Fibroblast of skin of abdomen (primary cell): ENCODE measurements around the gene COLQ.
"Not testable (repeated sequence)": the region's sequence is repeated elsewhere in the genome, so short reads cannot be mapped to it uniquely, and the experiment has no call there.

ENCODE experiments used
- DNase-seq: peaks from one replicate; pipeline ENCODE4 v3.0.0-alpha.2; 2013

Gene COLQ

DNA sequence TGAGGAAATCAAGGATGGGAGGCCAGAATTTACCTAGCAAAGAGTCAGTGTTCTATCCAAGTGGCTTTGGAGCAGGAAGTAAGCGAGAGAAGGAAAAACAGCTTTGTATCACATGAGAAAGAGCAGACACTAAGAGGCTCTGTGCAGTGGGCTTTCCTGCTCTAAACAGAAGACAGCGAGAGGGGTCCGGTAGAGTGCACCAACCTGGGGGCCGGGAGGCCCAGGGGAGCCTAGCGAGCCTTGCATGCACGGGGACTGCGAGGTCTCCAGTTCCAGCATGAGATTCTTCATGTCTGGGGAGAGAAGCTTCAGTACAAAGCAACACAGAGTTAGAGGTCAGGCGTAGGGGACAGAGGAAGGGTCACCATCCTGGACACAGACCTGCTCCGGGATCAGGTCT, 33.5 kb downstream of the COLQ start:
- DNase-seq: no peak

DNA sequence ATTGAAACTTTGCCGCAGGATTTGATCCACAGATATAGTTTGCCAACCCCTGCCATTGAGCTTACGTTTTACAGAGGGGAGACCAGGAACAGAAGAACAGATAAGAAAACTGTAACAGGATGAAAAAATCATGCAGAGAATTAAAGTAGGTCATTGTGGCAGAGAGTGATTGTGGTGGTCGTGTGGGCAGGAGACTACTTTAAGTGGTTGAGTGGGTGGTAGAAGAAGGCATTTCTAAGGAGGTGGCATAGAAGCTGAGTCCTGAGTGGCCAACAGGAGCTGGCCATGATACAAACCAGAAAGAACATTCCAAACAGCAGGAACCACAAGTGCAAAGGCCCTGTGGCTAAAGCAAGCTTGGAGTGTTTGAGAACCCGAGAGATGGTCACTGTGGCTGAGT, 34.5 kb downstream of the COLQ start:
- DNase-seq: no peak

DNA sequence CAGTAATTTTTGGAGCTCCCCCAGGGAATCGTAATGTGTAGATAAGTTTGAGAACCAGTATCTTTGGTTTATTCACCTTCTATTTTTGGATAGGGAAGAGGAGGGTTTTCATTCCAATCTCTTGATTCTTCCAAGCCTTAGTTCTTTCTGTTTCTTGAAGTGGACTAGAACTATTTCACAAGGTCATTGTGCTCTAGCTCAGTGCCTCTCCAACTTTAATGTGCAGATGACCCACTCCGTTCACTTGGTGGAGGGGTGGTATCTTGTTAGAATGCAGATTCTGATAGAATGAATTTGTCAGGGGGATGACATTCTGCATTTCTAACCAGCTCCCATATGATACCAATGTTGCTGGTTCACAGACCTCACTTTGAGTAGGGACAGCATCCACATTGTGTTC, 35.5 kb downstream of the COLQ start:
- DNase-seq: no peak

DNA sequence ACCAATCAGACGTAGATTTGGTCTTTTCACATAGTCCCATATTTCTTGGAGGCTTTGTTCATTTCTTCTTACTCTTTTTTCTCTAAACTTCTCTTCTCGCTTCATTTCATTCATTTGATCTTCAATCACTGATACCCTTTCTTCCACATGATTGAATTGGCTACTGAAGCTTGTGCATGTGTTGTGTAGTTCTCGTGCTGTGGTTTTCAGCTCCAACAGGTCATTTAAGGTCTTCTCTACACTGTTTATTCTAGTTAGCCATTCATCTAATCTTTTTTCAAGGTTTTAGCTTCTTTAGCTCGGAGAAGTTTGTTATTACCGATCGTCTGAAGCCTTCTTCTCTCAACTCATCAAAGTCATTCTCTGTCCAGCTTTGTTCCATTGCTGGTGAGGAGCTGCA, 37.0 kb downstream of the COLQ start:
- not testable (repeated sequence) for DNase-seq

DNA sequence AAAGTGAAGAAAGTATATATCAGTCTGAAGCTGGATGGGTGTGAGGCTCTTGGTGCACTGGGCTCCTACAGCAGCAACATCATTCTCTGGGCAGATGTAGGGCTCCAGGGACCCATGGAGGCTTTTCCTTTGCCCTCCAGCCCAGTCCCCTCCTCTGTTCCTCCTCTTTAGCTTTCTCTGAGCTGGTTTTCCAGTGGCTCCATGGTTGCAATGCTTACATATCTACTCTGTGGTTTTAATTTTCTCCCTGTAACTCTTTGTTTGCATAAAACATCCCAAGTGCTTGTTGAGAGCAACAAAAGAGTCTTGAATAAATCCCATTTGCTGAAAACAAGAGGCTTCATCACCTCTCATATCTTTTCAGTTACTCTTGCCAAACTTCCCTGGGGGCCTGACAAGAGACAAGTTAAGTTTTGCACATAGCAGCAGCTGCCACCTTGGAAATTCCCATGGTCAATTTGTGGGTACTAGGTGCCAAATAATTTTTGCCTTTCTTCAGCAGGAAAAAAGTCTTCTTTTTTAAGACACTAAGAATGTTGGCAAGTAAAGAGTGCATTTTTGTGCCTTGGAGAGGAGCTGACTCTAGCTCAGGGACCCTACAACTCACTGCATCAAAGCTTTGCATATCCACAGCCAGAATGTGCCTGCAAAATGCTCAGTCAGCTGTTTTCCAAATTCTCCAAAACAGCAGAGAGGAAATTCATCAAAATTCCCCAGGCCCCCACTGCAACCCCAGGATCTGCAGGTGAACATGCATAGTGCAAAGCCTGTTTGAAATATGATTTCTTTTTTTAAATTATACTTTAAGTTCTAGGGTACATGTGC, 41.9 kb downstream of the COLQ start:
- no peak for DNase-seq

DNA sequence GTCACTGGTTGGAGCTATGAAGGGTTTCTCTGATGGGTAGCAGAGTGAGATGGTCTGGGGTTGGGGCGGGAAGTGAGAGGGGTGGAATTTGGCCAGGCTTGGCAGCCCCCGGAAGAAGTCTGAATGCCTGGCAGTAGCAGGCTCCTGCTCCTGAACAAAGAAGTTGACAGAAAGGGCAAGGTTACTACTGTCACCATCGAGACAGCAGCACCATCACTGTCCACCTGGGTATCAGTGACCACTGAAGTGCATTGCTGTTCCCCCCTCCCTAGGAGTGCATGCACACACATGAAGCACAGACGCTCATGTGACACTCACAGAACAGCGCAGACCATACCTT, 42.9 kb downstream of the COLQ start:
- no peak for DNase-seq

DNA sequence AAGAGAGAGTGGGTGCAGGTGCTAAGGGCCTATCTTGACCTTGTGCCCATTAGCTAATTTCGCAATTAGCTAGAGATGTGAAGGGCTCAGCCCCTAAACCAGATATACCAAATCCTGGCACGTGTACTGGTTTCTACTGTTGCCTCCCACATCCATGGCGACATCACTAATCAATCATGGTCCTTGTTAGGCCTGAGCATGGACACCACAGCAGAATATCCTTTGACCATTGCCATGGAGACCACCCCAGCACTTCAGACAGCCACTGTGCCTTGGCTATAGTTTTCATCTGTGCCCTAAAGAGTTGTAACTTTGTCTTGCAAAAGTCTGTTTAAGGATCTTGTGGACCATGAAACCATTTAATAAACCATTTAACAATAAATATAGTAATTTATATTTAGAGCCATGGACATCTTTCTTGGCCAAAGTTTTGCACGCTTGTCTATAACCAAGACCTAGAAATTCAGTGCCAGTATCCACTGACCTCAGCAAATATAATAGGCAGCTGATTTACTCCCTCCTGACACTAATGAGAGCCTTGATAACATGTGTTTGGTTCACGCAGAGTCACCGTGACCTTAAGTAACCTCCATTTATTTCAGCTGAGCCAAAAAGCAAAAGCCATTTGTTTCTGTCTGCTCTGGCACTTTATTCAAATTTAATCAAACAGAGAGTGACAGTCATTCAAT, 43.4 kb downstream of the COLQ start:
- no peak for DNase-seq

DNA sequence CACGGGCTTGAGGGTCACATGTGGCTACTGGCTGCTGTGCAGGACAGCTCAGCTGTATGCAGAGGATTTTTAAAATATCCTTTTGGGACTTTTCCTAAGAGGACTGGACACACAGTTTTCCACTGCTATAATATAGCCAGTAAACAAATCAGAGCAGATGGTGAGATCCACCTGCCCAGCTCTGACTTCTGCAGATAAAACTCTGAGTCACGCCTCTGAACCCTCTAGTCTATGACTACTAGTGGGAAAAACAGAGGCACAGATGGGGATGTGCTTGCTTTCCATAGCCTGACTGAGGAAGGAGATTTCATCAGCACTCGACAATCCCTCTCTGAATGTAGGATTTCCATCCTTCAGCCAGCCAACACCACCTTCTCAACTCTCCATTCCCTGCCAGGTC, 45.1 kb downstream of the COLQ start:
- peak; percentile 8 for DNase-seq

DNA sequence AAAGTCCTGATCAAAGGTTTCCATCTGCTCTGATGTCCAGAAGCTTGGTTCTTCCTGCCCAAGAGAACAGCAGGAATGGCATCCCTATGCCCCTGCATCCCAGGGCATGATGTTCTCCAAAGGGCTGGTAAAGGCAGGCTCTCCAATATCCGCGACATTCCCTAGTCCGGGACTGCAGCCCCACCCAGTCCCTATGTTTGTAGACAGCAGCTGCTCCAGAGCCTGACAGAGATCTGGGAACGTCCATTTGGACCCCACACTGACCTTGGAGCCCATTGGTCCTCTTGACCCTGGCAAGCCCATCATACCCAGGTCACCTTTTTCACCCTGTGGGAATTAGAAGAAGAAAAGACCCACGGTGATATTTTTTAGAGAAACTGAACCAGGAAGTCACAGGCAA, 46.3 kb downstream of the COLQ start:
- no peak for DNase-seq

DNA sequence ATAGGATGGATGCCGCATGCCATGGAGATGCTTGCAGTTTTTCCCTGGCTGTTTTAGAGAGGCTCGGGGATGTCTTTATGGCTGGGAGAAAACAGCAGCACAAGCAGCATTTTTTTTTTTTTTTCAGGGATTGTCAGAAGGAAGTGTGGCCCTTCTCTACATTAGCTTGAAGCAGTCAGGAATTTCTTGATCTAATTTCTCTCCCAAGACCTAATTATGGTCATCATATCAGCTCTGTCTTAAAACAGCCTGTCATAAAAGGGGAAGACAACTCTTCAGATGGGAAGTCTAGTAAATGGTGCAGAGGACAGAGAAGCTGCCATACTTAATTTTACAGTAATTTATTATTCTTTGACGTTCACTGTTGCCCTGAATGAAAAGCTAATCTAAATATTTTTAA, 49.6 kb downstream of the COLQ start:
- DNase-seq: no peak

DNA sequence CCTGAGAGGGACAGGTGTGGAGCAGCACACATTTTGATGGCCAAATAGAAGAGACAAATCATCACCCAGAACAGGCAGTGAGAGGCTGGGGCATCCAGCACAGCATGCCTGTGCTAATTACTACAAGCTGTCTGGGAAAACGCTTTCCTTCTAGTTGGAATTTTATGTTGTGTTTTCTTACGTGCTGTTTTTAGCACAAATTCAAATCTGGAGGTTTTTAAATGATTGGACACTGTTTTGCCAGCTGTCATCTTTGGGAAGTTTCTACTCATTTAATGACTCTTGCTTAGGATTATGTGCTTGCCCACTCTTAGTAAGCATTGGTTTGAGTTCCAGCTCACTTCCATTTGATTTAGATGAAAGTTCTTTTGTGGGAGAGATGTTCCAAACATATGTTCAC, 50.7 kb downstream of the COLQ start:
- DNase-seq: no peak

DNA sequence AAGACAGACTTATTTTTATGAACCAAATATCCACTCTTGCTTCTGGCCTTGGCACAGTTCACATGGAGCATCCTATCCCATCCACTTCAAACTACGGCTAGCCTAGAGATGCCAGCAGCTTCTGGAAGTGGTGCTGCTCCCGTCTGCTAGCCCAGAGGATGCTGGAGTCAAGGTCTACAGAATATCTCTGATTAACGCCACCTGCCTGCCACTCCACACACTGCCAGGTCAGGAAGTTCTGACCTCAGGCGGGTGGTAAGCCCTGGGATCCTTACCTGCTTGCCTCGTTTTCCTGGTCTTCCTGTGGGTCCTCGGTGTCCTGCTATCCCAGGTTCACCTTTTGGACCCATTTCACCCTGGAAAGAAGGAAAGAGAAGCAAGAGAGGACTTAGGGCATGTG, 51.2 kb downstream of the COLQ start:
- DNase-seq: no peak

DNA sequence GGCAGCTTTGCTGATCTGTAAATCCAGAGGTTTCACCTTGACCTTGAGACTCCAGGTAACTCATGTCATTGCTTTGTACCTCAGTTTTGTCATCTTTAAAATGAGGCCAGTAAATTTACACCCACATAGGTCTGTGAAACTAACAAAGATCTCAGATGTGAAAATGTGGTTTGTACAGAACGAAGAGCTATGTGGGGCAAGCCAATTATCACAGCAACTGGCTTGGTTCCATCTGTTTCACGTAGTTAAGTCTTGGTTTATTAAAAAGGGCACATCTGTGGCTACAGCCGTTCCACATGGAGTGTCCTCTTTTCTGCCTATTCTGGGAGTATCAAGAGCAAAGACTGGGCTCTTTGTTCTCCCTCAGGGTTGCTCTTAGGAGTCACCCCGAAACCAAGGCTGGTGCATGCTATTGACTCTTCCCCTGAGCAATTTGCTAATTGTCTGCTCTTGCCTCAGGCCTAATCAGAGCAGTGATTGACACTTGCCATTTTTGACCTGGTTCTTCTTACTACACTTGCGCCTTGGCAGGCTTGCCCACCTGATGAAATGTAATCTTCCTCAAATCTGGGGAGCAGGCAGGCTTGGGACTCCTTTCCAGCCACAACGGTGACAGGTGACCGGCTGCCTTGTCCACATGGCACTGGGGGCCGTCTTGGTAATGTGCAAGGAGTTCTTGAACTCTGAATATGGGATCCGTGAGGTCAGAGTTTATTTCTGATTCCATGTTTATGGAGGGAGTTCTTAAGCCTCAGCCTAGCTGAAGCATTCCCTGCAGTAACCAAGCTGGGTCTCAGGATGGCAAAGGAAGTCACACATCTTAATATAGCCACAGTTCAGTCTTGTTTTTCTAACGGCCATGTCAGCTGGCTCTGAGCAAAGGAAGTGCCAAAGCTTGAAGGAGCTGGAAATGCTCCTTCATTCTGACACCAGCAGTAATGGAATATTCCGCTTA, 54.0 kb downstream of the COLQ start:
- no peak for DNase-seq

DNA sequence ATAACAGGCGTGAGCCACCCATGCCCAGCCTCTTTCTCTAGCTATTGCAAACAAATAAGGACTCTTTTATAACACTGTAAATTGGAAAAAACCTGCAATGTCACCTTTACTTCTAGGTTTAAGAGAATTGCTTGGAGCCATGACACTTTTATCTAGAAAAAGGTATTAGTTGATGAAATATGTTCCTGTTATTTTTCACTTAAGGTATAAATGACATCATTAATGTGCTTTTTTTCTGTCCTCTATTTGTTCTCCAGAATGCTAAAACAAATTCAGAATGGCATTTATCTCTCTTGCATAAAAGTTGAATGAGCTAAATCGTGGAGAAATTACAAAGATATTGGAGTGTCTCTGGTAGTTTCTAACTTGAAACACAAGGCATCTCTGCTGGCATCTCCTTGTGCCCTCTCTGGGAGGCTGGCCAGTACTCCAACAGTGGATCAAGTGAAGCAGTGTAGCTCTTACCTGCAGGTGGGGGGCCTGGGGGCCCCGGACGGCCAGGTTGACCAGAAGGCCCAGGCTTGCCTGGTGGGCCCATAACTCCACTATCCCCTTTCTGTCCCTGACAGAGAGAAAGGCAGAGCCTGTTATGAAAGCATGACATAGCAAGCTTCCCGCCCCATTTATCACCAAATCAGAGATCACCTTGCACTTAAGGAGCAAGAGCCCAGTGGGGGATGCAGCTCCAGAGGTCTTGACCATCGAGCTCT, 55.5 kb downstream of the COLQ start:
- DNase-seq: no peak

DNA sequence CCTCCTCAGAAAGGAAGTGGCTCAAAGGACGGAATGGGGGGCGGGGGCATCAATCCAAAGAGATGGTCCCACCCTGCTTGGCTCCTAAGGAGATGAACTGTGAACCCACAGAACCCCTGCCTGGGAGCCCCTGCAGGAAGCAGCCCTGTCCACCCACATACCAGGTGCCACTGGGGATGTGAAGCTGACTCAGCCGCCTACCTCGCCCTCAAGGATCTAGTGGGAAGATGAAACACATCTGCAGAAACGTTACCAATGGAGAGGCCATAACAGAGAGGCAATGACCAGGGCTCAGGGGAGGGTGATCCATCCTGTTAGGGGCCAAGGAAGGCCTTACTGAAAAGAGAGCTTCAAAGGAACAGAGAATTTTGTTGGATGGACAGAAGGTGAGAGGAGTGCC, 59.1 kb downstream of the COLQ start:
- no peak for DNase-seq

DNA sequence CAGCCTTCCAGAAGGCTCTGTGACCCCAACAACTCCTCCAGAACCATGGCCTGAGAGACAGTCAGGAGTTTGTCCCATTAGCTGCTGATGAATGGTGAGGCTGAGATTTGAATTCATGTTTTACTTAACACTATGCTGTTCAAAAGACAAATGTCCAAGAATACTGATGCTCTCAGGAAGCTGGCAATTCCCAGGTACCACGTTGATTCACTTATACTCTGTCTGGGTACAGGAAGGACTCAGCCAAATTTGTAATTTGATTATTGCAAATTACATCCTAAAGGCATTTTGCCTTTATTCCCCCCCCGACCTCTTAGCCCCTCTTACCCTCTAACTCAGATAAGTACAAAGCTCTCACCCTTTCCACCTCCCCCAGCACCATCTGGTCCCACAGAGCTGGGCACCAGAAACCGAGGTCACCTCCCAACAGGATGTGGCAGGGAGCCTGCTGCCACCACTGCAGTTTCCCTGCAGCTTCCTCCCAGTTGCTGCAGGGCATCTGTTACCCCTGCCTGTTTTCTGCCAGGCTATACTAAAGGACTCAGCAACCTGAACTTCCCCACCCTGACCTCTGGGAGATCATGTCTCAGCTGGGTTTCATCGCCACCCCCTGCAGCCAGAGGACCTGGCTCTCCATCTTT, 60.5 kb downstream of the COLQ start:
- no peak for DNase-seq

DNA sequence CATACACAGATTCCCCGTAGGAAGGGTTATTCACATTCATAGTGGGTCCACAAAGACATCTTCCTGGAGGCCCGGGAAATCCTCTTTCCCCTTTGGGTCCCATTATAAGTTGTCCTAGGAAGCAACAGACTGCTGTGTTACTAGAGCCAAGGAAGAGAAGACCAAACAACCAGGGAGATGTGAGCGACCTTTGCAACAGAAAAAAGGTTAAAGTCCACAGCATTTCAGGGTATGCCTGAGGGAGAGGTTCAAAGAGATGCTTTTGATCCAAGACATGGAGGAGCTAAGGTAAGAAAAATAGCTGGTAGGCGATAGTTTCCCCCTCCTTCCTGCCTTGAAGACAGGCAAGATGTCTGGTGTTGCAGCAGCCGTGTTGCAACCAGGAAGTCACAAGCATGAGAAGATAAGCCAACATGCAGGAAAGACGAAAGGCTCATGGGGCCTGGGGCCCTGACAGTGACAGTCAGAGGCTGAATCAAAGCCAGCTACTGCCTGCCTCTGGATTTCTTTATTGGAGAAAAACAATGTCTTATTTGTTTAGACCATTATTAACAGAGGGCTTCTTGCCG, 63.2 kb downstream of the COLQ start:
- DNase-seq: no peak

DNA sequence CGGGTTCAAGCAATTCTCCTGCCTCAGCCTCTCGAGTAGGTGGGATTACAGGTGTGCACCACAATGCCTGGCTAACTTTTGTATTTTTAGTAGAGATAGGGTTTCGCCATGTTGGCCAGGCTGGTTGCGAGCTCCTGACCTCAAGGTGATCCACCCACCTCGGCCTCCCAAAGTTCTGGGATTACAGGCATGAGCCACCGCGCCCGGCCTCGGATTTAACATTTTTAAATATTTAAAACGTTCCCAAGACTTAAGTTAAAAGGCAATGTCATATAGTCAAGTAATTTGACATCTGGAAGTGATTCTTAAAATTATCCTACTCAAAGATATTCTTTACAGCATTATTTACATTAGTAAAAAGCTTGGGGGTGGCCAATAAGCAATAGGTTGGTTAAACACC, 64.6 kb downstream of the COLQ start:
- not testable (repeated sequence) for DNase-seq

DNA sequence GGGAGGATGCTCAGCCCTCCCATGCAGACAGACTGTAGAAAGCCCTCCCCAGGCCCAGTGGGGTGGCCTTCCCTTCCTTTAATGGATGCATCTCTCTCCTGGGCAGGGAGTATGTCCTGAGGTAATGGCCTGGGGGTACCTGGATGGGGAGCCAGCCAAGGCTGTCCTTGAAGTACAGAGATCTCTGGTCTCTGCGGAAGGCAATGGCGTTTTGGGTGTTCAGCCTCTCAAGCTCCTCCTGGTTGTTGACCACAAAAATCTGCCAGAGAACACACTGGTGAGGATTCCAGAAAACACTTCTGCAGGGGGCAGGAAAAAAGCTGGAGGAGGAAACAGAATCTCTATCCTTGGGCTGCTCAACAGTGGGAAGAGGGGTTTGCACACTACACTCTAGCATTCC, 65.2 kb downstream of the COLQ start:
- no peak for DNase-seq

DNA sequence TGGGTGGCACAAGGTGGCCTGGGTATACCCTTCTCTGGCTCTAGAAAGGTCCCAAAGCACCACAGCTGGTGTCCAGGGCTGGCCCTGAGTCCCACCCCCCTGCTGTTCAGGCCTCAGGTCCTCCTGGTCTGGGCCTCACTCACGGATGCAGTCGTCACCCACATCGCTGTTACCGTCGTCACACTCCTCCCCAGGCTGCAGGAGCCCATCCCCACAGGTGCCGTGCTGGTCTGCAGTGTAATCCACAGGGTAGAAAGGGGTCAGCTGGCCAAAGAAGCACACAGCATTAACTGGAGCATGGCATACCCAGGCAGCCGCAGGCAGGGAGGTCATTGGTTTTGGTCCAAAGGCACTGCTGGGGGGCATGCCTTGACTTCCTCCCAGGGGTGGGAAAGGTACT, 65.8 kb downstream of the COLQ start:
- DNase-seq: no peak

DNA sequence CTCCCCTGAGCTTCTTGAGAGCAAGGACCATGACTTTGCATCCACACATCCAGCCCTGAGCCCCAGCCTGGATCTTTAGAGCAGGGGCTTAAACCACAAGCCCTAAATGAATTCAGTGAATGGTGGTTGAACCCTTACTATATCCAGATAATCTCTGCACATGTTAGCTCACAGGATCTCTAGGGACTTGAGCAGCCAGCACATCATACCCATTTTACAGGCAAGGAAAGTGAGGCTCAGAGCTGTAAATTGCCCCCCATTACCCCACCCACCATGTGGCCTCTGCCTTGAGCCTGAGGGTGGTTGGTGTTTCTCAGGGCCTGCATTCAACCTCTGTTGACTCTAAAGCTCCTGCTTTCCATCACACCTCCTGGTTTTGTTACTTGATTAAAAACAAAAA, 66.5 kb downstream of the COLQ start:
- no peak for DNase-seq
